Epithelial cell of proximal tubule (primary cell): ENCODE measurements around the gene TMEM63C. TPM values are rescaled to one million over a fixed set of nuclear protein-coding genes. Genes with fewer than 3 reads are reported as not detected.
"Not testable (repeated sequence)": the region's sequence is repeated elsewhere in the genome, so short reads cannot be mapped to it uniquely, and the experiment has no call there.

ENCODE experiments used
- DNase-seq: peaks from one replicate; pipeline ENCODE4 v3.0.0-alpha.2; 2011; ENCODE audit warnings: low read depth
- H3K4me3 ChIP-seq: 2 replicates; pipeline ENCODE4 v1.5.1; 2011; ENCODE audit warnings: low read depth, mild to moderate bottlenecking, low read length
- CTCF ChIP-seq: conservative IDR thresholded peaks from 2 replicates; pipeline ENCODE4 v1.5.1; 2012; ENCODE audit warnings: low read depth, mild to moderate bottlenecking, low read length
- total RNA-seq: library from RNA; depleted of rRNA; stranded (reverse); fragments of >200 nt; gene quantifications from 2 replicates; pipeline ENCODE4 v1.2.3, GENCODE V29; 2015

Gene TMEM63C
- total RNA-seq, 1 donor from 2014 or later, result 0.35 TPM

DNA sequence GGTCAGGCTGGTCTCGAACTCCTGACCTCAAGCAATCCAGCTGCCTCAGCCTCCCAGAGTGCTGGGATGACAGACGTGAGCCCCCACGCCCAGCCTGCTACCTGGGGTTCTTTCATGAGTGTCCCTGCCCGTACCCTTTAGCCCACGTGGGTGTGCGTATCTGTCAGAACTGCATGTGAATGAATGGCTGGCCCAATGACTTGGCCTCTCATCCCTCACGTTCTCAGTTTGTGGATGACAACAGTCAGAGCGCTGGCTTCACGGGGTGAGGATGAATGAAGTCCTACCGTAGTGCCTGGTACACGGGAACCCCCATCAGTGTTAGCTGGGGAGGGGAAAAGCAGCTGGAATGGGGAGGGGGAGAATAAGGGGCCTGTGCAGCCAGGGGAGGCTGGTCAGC, 23.9 kb upstream of the TMEM63C start:
- no peak for DNase-seq
- no peak for TF ChIP-seq CTCF
- no peak overlapping the region for H3K4me3 ChIP-seq

DNA sequence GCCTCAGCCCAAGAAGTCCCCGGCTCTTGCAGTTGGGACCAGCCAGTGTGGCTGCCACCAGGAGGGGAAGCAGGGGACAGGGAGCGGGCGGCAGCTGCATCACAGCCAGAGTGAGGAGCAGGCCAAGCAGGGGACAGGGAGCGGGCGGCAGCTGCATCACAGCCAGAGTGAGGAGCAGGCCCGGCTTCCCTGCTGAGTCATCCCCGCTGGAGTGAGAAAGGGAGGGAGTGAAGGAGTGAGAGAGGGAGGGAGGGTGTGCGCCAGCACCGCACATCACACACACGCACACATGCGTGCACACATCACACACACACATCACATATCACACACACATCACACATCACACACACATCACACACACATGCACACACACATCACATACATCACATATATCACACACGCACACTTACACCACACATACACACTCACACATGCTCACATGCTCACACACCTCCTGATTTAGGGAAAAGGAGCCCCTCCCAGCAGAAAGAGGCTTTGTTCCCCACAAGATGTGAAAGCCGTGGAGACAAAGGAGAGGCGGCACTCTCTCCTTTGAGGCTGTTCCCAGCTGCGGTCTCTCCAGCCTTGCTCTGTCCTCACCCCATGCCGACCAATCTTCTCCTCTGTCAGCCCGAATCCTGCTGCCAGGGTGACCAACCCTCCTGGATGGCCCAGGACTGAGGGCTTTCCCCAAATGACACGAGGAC, 23.3 kb upstream of the TMEM63C start:
- no peak overlapping the region for H3K4me3 ChIP-seq
- no peak for DNase-seq
- no peak for TF ChIP-seq CTCF

DNA sequence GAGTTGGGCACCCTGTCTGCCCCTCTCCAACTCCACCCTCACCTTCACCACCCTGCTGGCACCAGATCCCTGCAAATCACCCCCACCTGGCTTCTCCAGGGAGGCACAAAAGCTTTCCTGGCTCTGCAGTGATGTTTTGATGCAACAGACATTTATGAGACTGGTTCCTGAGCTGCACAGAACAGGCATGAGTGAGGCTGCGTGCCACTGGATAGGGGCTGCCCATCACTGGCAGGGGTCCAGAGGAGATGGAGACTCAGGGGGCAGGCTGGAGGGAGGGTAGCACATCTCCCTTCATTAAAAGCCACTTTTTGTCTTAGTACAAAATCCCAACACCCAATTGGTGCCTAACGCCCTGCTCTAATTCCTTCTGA, 22.7 kb upstream of the TMEM63C start:
- no peak for DNase-seq
- TF ChIP-seq CTCF, result no peak
- H3K4me3 ChIP-seq, result no peak overlapping the region

GRCh38 chr14:77161011-77161410, 20.6 kb upstream of the TMEM63C start:
- no peak for TF ChIP-seq CTCF
- no peak overlapping the region for H3K4me3 ChIP-seq
- DNase-seq, result no peak

DNA sequence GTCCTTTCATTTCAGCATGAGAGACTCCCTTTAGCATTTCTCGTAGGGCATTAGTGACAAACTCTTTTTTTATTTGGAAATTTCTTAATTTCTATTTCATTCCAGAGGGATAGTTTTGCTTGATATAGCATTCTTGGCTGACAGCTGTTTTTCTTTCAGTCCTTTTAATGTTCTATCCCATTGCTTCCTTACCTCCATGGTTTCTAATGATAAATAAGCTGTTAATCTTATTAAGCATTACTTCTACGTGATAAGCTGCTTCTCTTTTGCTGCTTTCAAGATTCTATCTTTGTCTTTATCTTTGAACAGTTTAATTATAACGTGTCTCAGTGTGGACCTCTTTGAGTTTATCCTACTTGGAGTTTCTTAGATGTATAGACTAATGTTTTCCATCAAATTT, 11.6 kb upstream of the TMEM63C start:
- TF ChIP-seq CTCF, result no peak
- no peak overlapping the region for H3K4me3 ChIP-seq
- DNase-seq, result no peak

GRCh38 chr14:77172916-77173315, 8.7 kb upstream of the TMEM63C start:
- DNase-seq, result no peak
- H3K4me3 ChIP-seq, result no peak overlapping the region
- no peak for TF ChIP-seq CTCF

DNA sequence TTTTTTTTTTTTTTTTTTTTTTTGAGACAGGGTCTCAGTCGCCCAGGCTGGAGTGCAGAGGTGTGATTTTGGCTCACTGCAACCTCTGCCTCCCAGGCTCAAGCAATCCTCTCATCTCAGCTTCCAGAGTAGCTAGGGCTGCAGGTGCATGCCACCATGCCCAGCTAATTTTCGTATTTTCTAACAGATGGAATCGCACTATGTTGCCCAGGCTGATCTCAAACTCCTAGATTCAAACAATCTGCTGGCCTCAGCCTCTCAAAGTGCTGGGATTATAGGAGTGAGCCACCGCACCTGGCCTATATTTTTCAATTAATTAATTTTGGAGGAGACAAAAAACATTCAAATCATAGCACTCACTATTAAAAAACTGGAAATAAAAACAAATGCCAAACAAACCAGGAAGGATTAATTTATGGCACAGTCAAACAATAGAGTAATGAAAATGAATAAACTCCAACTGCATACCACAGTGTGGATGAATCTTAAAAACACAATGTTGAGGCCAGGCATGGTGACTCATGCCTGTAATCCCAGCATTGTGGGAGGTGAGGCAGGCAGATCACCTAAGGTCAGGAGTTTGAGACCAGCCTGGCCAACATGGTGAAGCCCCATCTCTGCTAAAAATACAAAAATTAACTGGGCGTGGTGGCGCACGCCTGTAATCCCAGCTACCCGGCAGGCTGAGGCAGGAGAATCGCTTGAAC, 7.5 kb upstream of the TMEM63C start:
- DNase-seq, H3K4me3 ChIP-seq: not testable (repeated sequence)
